HepG2 (cell line): Measurements from ENCODE around the gene ZNF394. TPM values are rescaled to one million over a fixed set of nuclear protein-coding genes. Genes with fewer than 3 reads are reported as not detected.

ENCODE experiments used
- CBX2 ChIP-seq, 2 experiments: fragments of 200-600 bp in 1 of 2; sonication (generic); formaldehyde crosslinking in 1 of 2; IDR thresholded peaks; 2 replicates each; pipeline versions ENCODE4 v1.7.0 to v1.8.1; 2018 to 2022; ENCODE audit warnings: low read depth in 2 of 2, low read length in 1 of 2, mild to moderate bottlenecking in 1 of 2, missing genetic modification reagents in 1 of 2
- CERS6 ChIP-seq: sonication (generic); formaldehyde crosslinking; IDR thresholded peaks from 2 replicates; pipeline ENCODE4 v1.5.0; 2020; ENCODE audit warnings: missing genetic modification reagents
- KLF11 ChIP-seq: IDR thresholded peaks from 2 replicates; pipeline ENCODE4 v1.6.1; 2016; ENCODE audit warnings: missing compliant biosample characterization
- KLF16 ChIP-seq, 2 experiments: sonication (generic) in 1 of 2; formaldehyde crosslinking in 1 of 2; IDR thresholded peaks; 2 replicates each; pipeline versions ENCODE4 v1.6.1 to v1.8.0; 2016 to 2023; ENCODE audit warnings: missing genetic modification reagents in 2 of 2, missing compliant biosample characterization in 1 of 2
- MED8 ChIP-seq: sonication (generic); formaldehyde crosslinking; IDR thresholded peaks from 2 replicates; pipeline ENCODE4 v1.8.1; 2023; ENCODE audit warnings: mild to moderate bottlenecking, missing genetic modification reagents; ENCODE audit not compliant: insufficient replicate concordance
- NKX3-1 ChIP-seq: sonication (generic); formaldehyde crosslinking; IDR thresholded peaks from 2 replicates; pipeline ENCODE4 v1.5.0; 2020; ENCODE audit warnings: missing genetic modification reagents
- NONO ChIP-seq, 2 experiments: fragments of 450-650 bp in 1 of 2; sonication (generic) in 1 of 2; formaldehyde crosslinking in 1 of 2; IDR thresholded peaks in 1 of 2; conservative IDR thresholded peaks in 1 of 2; 2 replicates each; pipeline versions ENCODE4 v1.6.1 to v1.8.0; 2017 to 2022; ENCODE audit warnings: mild to moderate bottlenecking in 1 of 2, missing genetic modification reagents in 1 of 2, moderate library complexity in 1 of 2
- NPAS2 ChIP-seq: sonication (generic); formaldehyde crosslinking; IDR thresholded peaks from 2 replicates; pipeline ENCODE4 v1.8.0; 2022; ENCODE audit warnings: mild to moderate bottlenecking, missing genetic modification reagents, borderline replicate concordance
- NR2F2 ChIP-seq: IDR thresholded peaks from 2 replicates; pipeline ENCODE4 v1.6.1; 2012; ENCODE audit warnings: low read depth, inconsistent platforms, borderline replicate concordance
- NR3C1 ChIP-seq: sonication (generic); formaldehyde crosslinking; IDR thresholded peaks from 2 replicates; pipeline ENCODE4 v1.4.0; 2020; ENCODE audit warnings: missing genetic modification reagents
- RFXANK ChIP-seq: IDR thresholded peaks from 2 replicates; pipeline ENCODE4 v1.6.1; 2016
- SIX1 ChIP-seq: sonication (generic); formaldehyde crosslinking; IDR thresholded peaks from 2 replicates; pipeline ENCODE4 v1.4.0; 2020; ENCODE audit warnings: missing genetic modification reagents, borderline replicate concordance
- SPEN ChIP-seq: sonication (generic); formaldehyde crosslinking; IDR thresholded peaks from 2 replicates; pipeline ENCODE4 v1.5.1; 2020; ENCODE audit warnings: low read depth, mild to moderate bottlenecking, missing genetic modification reagents
- SYNCRIP ChIP-seq: fragments of 200-400 bp; formaldehyde crosslinking; IDR thresholded peaks from 2 replicates; pipeline ENCODE4 v1.6.1; 2018; ENCODE audit warnings: mild to moderate bottlenecking, low read depth, low read length; ENCODE audit not compliant: insufficient read depth
- ZBTB20 ChIP-seq: sonication (generic); formaldehyde crosslinking; IDR thresholded peaks from 2 replicates; pipeline ENCODE4 v1.8.1; 2023; ENCODE audit warnings: missing genetic modification reagents, low read depth, mild to moderate bottlenecking, borderline replicate concordance
- ZKSCAN1 ChIP-seq: fragments of 150-350 bp; IDR thresholded peaks from 2 replicates; pipeline ENCODE4 v1.6.1; 2014; ENCODE audit warnings: low read length
- ZNF468 ChIP-seq: sonication (generic); formaldehyde crosslinking; IDR thresholded peaks from 2 replicates; pipeline ENCODE4 v1.8.0; 2022; ENCODE audit warnings: mild to moderate bottlenecking, moderate library complexity, missing genetic modification reagents
- ZNF556 ChIP-seq: sonication (generic); formaldehyde crosslinking; IDR thresholded peaks from 2 replicates; pipeline ENCODE4 v1.4.0; 2020; ENCODE audit warnings: mild to moderate bottlenecking, missing genetic modification reagents, borderline replicate concordance
- ZNF598 ChIP-seq: sonication (generic); formaldehyde crosslinking; IDR thresholded peaks from 2 replicates; pipeline ENCODE4 v1.5.1; 2020; ENCODE audit warnings: mild to moderate bottlenecking, missing genetic modification reagents, borderline replicate concordance
- ZNF607 ChIP-seq: sonication (generic); formaldehyde crosslinking; IDR thresholded peaks from 2 replicates; pipeline ENCODE4 v1.5.1; 2020; ENCODE audit warnings: missing genetic modification reagents, mild to moderate bottlenecking, borderline replicate concordance
- ZNF644 ChIP-seq: IDR thresholded peaks from 2 replicates; pipeline ENCODE4 v1.6.1; 2016; ENCODE audit warnings: low read depth
- ZNF672 ChIP-seq: sonication (generic); formaldehyde crosslinking; IDR thresholded peaks from 2 replicates; pipeline ENCODE4 v1.8.1; 2022; ENCODE audit warnings: missing genetic modification reagents
- ZNF720 ChIP-seq: sonication (generic); formaldehyde crosslinking; IDR thresholded peaks from 2 replicates; pipeline ENCODE4 v1.4.0; 2020; ENCODE audit warnings: missing genetic modification reagents
- polyA plus RNA-seq, 8 experiments: library from polyadenylated mRNA; depleted of rRNA in 3 of 8; stranded (reverse) in 7 of 8; unstranded in 1 of 8; fragments of >200 nt; fragmentation: Illumina TruSeq in 4 of 8; extraction: Trizol in 4 of 8; gene quantifications; 2 replicates each; pipeline versions ENCODE4 v1.2.1 to v1.2.3, GENCODE V29; 2011 to 2016; ENCODE audit warnings: low read depth in 4 of 8, missing spikeins in 1 of 8, mixed read lengths in 1 of 8; ENCODE audit not compliant: insufficient read depth in 1 of 8
- total RNA-seq, 5 experiments: library from RNA; depleted of rRNA; stranded (reverse); fragments of >200 nt; fragmentation: Illumina TruSeq; extraction: Trizol; gene quantifications; 2 replicates each; pipeline ENCODE4 v1.2.3, GENCODE V29; 2016; ENCODE audit warnings: low read depth in 1 of 5
- TF ChIP-seq, protein P1 (sequence below): sonication (generic); formaldehyde crosslinking; IDR thresholded peaks from 2 replicates; pipeline ENCODE4 v1.4.0; 2020; ENCODE audit warnings: missing genetic modification reagents
- TF ChIP-seq, protein P2 (sequence below): sonication (generic); formaldehyde crosslinking; IDR thresholded peaks from 2 replicates; pipeline ENCODE4 v1.8.0; 2022; ENCODE audit warnings: low read depth, missing genetic modification reagents
- TF ChIP-seq, protein P3 (sequence below): sonication (generic); formaldehyde crosslinking; IDR thresholded peaks from 2 replicates; pipeline ENCODE4 v1.8.1; 2023; ENCODE audit warnings: mild to moderate bottlenecking, missing genetic modification reagents, borderline replicate concordance

The ZNF394 gene
- total and polyA plus RNA-seq, 2 of the 13 experiments (the other 11 are each of a cell fraction or from before 2014, with no cell fraction given) = 7.8 to 19.6 TPM

GRCh38 chr7:99504603-99505323 is 4.7 kb upstream of the ZNF394 start, which contains the start of gene ZKSCAN5 (continued):
- TF ChIP-seq ZNF468 (CRISPR knock-in tag) (no peak), SPEN (peak; percentile 77), ZNF607 (CRISPR knock-in tag) (peak; percentile 59; the same call in 1 of the 2 replicates), KLF16 (CRISPR knock-in tag; IDR thresholded peaks at IDR 0.05) (no peak), ZNF598 (peak; percentile 78; the same call in 1 of the 2 replicates), NR2F2 (no peak), SYNCRIP (no peak), NKX3-1 (no peak), KLF11 (CRISPR knock-in tag) (no peak), MED8 (CRISPR knock-in tag) (no peak), NR3C1 (CRISPR knock-in tag) (no peak), RFXANK (CRISPR knock-in tag) (no peak), CBX2 (IDR thresholded peaks at IDR 0.05; ENCODE audit: low read depth, low read length) (no peak), CBX2 (CRISPR knock-in tag; IDR thresholded peaks at IDR 0.05; ENCODE audit: low read depth) (no peak), NPAS2 (peak; percentile 76; the same call in 1 of the 2 replicates), ZBTB20 (CRISPR knock-in tag) (no peak), CERS6 (no peak), ZNF720 (CRISPR knock-in tag) (no peak), SIX1 (CRISPR knock-in tag) (no peak), ZNF556 (CRISPR knock-in tag) (no peak), ZKSCAN1 (no peak), ZNF644 (CRISPR knock-in tag) (no peak), NONO (IDR thresholded peaks at IDR 0.05) (no peak), NONO (CRISPR knock-in tag; conservative IDR thresholded peaks at IDR 0.05) (peak; percentile 51), ZNF672 (no peak)
- TF ChIP-seq, protein P1, sequence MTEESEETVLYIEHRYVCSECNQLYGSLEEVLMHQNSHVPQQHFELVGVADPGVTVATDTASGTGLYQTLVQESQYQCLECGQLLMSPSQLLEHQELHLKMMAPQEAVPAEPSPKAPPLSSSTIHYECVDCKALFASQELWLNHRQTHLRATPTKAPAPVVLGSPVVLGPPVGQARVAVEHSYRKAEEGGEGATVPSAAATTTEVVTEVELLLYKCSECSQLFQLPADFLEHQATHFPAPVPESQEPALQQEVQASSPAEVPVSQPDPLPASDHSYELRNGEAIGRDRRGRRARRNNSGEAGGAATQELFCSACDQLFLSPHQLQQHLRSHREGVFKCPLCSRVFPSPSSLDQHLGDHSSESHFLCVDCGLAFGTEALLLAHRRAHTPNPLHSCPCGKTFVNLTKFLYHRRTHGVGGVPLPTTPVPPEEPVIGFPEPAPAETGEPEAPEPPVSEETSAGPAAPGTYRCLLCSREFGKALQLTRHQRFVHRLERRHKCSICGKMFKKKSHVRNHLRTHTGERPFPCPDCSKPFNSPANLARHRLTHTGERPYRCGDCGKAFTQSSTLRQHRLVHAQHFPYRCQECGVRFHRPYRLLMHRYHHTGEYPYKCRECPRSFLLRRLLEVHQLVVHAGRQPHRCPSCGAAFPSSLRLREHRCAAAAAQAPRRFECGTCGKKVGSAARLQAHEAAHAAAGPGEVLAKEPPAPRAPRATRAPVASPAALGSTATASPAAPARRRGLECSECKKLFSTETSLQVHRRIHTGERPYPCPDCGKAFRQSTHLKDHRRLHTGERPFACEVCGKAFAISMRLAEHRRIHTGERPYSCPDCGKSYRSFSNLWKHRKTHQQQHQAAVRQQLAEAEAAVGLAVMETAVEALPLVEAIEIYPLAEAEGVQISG (CRISPR knock-in tag) = peak; percentile 98
- TF ChIP-seq, protein P2, sequence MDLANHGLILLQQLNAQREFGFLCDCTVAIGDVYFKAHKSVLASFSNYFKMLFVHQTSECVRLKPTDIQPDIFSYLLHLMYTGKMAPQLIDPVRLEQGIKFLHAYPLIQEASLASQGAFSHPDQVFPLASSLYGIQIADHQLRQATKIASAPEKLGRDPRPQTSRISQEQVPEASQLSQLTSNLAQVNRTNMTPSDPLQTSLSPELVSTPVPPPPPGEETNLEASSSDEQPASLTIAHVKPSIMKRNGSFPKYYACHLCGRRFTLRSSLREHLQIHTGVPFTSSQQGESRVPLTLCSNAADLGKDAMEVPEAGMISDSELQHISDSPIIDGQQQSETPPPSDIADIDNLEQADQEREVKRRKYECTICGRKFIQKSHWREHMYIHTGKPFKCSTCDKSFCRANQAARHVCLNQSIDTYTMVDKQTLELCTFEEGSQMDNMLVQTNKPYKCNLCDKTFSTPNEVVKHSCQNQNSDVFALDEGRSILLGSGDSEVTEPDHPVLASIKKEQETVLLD (CRISPR knock-in tag) = no peak
- TF ChIP-seq, protein P3, sequence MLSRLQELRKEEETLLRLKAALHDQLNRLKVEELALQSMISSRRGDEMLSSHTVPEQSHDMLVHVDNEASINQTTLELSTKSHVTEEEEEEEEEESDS (CRISPR knock-in tag) = no peak
